Subcutaneous adipose tissue (tissue), 4 donors: ENCODE results near the gene PSMC3. TPM values are rescaled to one million over a fixed set of nuclear protein-coding genes. Genes with fewer than 3 reads are reported as not detected.

Experiments
- total RNA-seq, 4 donors: library from RNA; depleted of rRNA; stranded (reverse); fragments of >200 nt; gene quantifications; one replicate each; pipeline ENCODE4 v1.1.0, GENCODE V29; 2016
- TF ChIP-seq, protein P1 (sequence below): fragments of 450-650 bp; IDR thresholded peaks from one replicate; pipeline ENCODE4 v1.5.1; 2016; ENCODE audit warnings: low read depth, mild to moderate bottlenecking, control low read depth, antibody characterized with exemption, moderate library complexity

The PSMC3 gene
- total RNA-seq, 4 donors from 2014 or later: 67.3 to 156 (median 102) TPM

GRCh38 chr11:47391711-47392432 is 34.4 kb downstream of the PSMC3 start:
- TF ChIP-seq, protein P1, sequence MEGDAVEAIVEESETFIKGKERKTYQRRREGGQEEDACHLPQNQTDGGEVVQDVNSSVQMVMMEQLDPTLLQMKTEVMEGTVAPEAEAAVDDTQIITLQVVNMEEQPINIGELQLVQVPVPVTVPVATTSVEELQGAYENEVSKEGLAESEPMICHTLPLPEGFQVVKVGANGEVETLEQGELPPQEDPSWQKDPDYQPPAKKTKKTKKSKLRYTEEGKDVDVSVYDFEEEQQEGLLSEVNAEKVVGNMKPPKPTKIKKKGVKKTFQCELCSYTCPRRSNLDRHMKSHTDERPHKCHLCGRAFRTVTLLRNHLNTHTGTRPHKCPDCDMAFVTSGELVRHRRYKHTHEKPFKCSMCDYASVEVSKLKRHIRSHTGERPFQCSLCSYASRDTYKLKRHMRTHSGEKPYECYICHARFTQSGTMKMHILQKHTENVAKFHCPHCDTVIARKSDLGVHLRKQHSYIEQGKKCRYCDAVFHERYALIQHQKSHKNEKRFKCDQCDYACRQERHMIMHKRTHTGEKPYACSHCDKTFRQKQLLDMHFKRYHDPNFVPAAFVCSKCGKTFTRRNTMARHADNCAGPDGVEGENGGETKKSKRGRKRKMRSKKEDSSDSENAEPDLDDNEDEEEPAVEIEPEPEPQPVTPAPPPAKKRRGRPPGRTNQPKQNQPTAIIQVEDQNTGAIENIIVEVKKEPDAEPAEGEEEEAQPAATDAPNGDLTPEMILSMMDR: no peak

- TF ChIP-seq, protein P1: no peak
These were observed 35.1 kb downstream of the PSMC3 start for GRCh38 chr11:47391077-47391583.

- TF ChIP-seq, protein P1: no peak
These were observed 35.8 kb downstream of the PSMC3 start for GRCh38 chr11:47390422-47390760.

DNA sequence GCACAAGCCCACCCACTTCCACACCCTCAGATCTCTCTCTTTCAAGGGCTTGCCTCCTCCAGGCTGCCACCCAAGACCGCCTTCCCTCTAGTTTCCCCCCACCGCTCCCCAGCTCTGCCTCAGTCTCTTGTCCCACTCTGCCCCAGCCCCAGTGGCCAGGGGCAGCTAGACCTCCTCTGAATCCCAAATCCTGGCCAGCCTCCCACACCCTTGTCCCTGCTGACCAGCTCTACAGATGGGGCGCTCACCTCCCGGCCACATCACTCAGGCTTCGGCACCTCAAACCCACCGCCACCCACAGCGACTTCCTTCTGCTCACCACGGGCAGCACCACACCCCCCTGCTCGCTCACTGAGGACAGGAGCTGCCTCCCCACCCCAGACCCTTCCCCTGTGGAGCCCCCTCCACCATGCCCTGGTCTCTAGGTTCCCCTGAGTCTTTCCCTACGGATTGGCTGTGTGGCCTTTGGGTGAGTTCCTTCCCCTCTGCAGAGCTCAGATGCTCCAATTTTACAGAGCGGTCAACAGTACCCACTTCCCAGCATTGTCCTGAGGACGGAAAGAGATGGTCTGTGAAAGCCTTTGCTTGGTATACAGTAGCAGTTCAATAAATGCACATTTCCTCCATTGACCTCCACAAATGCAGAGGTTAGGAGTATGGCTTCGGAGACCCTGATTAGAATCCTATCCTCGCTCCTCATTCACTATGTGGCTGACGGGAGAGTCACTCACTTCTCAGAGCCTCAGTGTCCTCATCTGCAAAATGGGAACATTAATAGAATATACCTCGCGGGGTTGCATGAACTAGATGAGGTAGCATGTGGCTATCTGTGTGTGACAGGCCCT is 36.4 kb downstream of the PSMC3 start:
- TF ChIP-seq, protein P1: no peak

DNA sequence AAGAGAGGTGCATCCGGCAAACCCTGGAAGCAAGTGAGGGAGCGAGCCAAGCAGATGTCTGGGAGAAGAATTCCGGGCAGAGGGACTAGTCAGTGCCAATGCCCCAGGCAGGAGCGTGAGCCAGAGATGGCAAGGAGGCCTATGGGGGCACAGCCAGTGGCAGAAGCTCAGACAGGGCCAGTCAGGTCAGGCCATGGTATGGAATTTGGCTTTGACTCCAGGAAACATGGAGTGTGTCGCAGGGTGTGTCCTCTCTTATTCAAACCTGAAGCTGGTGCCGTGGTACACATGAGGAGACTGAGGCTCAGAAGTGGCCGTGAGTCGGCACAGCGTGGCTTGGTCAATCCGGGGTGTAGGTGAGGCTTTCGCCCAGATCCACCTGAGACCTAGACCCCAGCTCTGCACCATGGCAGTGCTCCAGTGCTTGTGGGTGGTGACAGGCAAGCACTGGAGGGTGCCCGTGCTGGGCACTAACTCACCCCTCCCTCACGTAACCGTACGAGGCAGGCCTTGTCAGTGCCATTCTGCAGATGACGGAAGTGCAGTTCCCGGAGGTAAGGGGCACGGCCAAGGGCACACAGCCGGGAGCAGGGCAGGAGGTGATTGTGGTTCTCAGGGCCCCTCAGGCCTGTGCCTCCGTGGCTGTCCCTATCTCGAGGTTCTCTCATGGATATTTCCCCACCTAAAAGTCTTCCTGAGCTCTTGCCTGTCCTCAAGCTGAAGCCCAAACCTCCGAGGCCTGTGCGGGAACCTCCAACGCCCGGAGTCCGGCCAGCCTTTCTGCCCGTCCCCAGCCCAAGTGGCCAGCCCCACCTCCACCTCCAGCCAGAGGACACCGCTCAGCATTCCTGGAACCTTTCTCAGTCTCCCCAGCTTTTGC is 37.3 kb downstream of the PSMC3 start:
- TF ChIP-seq, protein P1: no peak

DNA sequence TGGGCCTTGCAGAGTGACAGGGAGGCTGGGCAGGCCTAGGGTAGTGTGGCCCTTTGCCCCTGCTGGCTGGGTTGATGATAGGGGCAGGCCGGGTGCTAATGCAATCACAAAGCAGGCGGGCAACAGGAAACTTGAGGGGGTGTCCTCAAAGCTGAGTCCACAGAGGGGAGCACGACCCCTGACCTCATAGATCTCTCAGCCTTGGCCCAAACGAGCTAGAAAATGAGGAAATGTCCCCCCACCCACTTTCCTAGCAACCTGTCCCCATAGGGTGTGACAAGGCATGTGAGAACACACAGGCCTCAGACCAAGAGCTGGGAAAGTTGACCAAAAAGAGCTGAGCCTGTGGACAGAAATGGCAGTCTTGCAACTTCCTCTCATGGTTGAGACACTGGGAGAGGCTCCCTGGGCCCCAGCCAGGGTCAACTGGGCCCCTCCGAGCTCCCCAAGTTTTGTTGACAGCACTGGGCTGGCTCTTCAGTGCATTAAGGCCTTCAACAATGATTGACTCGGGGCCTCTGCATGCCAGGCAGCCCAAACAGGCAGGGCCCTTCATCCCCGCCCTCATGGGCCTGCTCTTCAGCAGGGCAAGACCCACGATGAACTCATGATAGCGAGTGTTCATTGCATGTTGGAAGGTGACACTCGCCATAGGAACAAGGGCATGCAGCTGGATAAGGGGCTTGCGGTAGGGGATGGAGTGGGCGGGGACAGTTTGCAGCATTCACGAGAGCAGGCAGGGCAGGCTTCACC is 38.1 kb downstream of the PSMC3 start:
- TF ChIP-seq, protein P1: no peak
